Duodenal mucosa (tissue), 2 donors: ENCODE measurements around the gene GALK1.
"Not testable (repeated sequence)": the region's sequence is repeated elsewhere in the genome, so short reads cannot be mapped to it uniquely, and the experiment has no call there.

ENCODE experiments used
- H3K27ac ChIP-seq: one replicate; pipeline ENCODE4 v1.7.0; 2013; ENCODE audit warnings: low read depth, low read length
- H3K27me3 ChIP-seq, 2 donors: one replicate each; pipeline ENCODE4 v1.7.0; 2013; ENCODE audit warnings: low read length in 2 of 2, control low read depth in 1 of 2; ENCODE audit not compliant: insufficient read depth in 2 of 2, control insufficient read depth in 1 of 2
- H3K36me3 ChIP-seq, 2 donors: one replicate each; pipeline ENCODE4 v1.7.0; 2013; ENCODE audit warnings: low read length in 2 of 2, control low read depth in 1 of 2; ENCODE audit not compliant: insufficient read depth in 2 of 2, control insufficient read depth in 1 of 2
- H3K4me1 ChIP-seq, 2 donors: one replicate each; pipeline ENCODE4 v1.7.0; 2013; ENCODE audit warnings: low read length in 2 of 2, control low read depth in 1 of 2; ENCODE audit not compliant: insufficient read depth in 2 of 2, control insufficient read depth in 1 of 2
- H3K4me3 ChIP-seq, 2 donors: one replicate each; pipeline ENCODE4 v1.7.0; 2013; ENCODE audit warnings: low read length in 2 of 2, low read depth in 1 of 2
- H3K9ac ChIP-seq, 2 donors: one replicate each; pipeline ENCODE4 v1.7.0; 2013; ENCODE audit warnings: low read length in 2 of 2, low read depth in 1 of 2
- H3K9me3 ChIP-seq, 2 donors: one replicate each; pipeline ENCODE4 v1.7.0; 2013; ENCODE audit warnings: low read length in 2 of 2, control low read depth in 1 of 2; ENCODE audit not compliant: control insufficient read depth in 1 of 2

GALK1 gene

GRCh38 chr17:75784473-75785015 lies 19.6 kb upstream of the GALK1 start, which contains the start of gene UNK:
TSS of gene UNK (plus strand) at chr17:75784806. CDS start at chr17:75784881, 75 bp downstream.
- H3K36me3 ChIP-seq, result no peaks in the 10 kb centered on the region
- peak within 1 kb of the TSS; percentile 88 to 98 for H3K9ac ChIP-seq
- no peaks in the 10 kb centered on the region for H3K27me3 ChIP-seq
- peak within 1 kb of the TSS; percentile 99 for H3K27ac ChIP-seq
- no peaks in the 10 kb centered on the region for H3K9me3 ChIP-seq
- peaks cover 26 to 35% of the 10 kb centered on the region in 2 donors for H3K4me1 ChIP-seq
- H3K4me3 ChIP-seq, result peak within 1 kb of the TSS; percentile 74

- Histone ChIP-seq H3K9me3 (no peaks in the 10 kb centered on the region), H3K4me3 (peak overlapping the region; percentile 12 to 74), H3K27me3 (no peaks in the 10 kb centered on the region), H3K36me3 (no peaks in the 10 kb centered on the region), H3K9ac (peak overlapping the region; percentile 53 to 88), H3K27ac (peak overlapping the region; percentile 99), H3K4me1 (peaks cover 26 to 35% of the 10 kb centered on the region in 2 donors)
These were observed 18.9 kb upstream of the GALK1 start for GRCh38 chr17:75783803-75784472.

GRCh38 chr17:75783069-75783783 lies 18.2 kb upstream of the GALK1 start:
- Histone ChIP-seq H3K27me3 (no peaks in the 10 kb centered on the region), H3K4me1 (peaks cover 26 to 35% of the 10 kb centered on the region in 2 donors), H3K4me3 (peak overlapping the region; percentile 31 to 48), H3K27ac (peak overlapping the region; percentile 99), H3K9me3 (no peaks in the 10 kb centered on the region), H3K9ac (peak overlapping the region; percentile 53 to 88), H3K36me3 (peaks cover 6% of the 10 kb centered on the region in 2 donors)

- Histone ChIP-seq H3K36me3 (peaks cover 21 to 30% of the 10 kb centered on the region in 2 donors), H3K4me1 (peaks cover 33 to 35% of the 10 kb centered on the region in 2 donors), H3K4me3 (no peak overlapping the region), H3K9ac (no peak overlapping the region), H3K27ac (peak overlapping the region; percentile 98), H3K27me3 (no peaks in the 10 kb centered on the region), H3K9me3 (no peaks in the 10 kb centered on the region)
These were observed 15.2 kb upstream of the GALK1 start for GRCh38 chr17:75779987-75780889.

GRCh38 chr17:75779250-75779986 lies 14.4 kb upstream of the GALK1 start:
- peak overlapping the region; percentile 89 to 91 for H3K4me3 ChIP-seq
- peaks cover 31 to 38% of the 10 kb centered on the region in 2 donors for H3K4me1 ChIP-seq
- H3K9ac ChIP-seq, result peak overlapping the region; percentile 80 to 84

GRCh38 chr17:75778861-75779249 lies 13.9 kb upstream of the GALK1 start:
- peak overlapping the region; percentile 89 to 91 for H3K4me3 ChIP-seq
- peak overlapping the region; percentile 98 for H3K27ac ChIP-seq
- H3K27me3 ChIP-seq, result no peaks in the 10 kb centered on the region
- H3K9ac ChIP-seq, result peak overlapping the region; percentile 80 to 84
- H3K4me1 ChIP-seq, result peaks cover 26 to 35% of the 10 kb centered on the region in 2 donors
- peaks cover 22 to 41% of the 10 kb centered on the region in 2 donors for H3K36me3 ChIP-seq
- no peaks in the 10 kb centered on the region for H3K9me3 ChIP-seq

More at GRCh38 chr17:75779250-75779986, 14.4 kb upstream of the GALK1 start:
- no peaks in the 10 kb centered on the region for H3K27me3 ChIP-seq
- peak overlapping the region; percentile 98 for H3K27ac ChIP-seq
- H3K9me3 ChIP-seq, result no peaks in the 10 kb centered on the region
- H3K36me3 ChIP-seq, result peaks cover 22 to 38% of the 10 kb centered on the region in 2 donors

GRCh38 chr17:75778066-75778860 lies 13.3 kb upstream of the GALK1 start:
- not testable (repeated sequence) for H3K9me3 ChIP-seq, H3K27me3 ChIP-seq
- Histone ChIP-seq H3K27ac (peak overlapping the region; percentile 98), H3K4me3 (peak overlapping the region; percentile 89 to 91), H3K9ac (peak overlapping the region; percentile 80 to 84), H3K4me1 (peaks cover 21 to 32% of the 10 kb centered on the region in 2 donors), H3K36me3 (peaks cover 22 to 41% of the 10 kb centered on the region in 2 donors)

- peak overlapping the region; percentile 89 to 91 for H3K4me3 ChIP-seq
- peaks cover 22 to 41% of the 10 kb centered on the region in 2 donors for H3K36me3 ChIP-seq
- H3K27me3 ChIP-seq, result no peaks in the 10 kb centered on the region
- peak overlapping the region; percentile 45 to 84 for H3K9ac ChIP-seq
- peaks cover 22 to 38% of the 10 kb centered on the region in 2 donors for H3K4me1 ChIP-seq
- H3K9me3 ChIP-seq, result no peaks in the 10 kb centered on the region
- H3K27ac ChIP-seq, result no peak overlapping the region
These were observed 12.4 kb upstream of the GALK1 start for GRCh38 chr17:75777296-75777922.
